Colon (tissue), 2 donors: ENCODE results near the gene SESN1.
A peak's percentile ranks its signal among the peaks of the same experiment; 100 is the strongest.
"Not testable (repeated sequence)": the region's sequence is repeated elsewhere in the genome, so short reads cannot be mapped to it uniquely, and the experiment has no call there.

ENCODE experiments used
- FAIRE-seq: peaks from 2 replicates; lab custom pipeline; 2012; peaks lifted over from hg19 to GRCh38; lab: Jason Lieb, UNC
- donor health status: control.
- donor health status: control.

Gene SESN1

GRCh38 chr6:109094416-109095035 is at the start of gene SESN1:
SESN1 (minus strand) TSS chr6:109094846; CDS start chr6:109094073, 773 bp downstream.
- no peak for FAIRE-seq

GRCh38 chr6:109143191-109143590 is 48.5 kb upstream of the SESN1 start:
- FAIRE-seq: no peak

- FAIRE-seq: not testable (repeated sequence)
Observed at GRCh38 chr6:109142067-109142466, 47.4 kb upstream of the SESN1 start.

- FAIRE-seq: no peak
Observed at GRCh38 chr6:109139109-109139508, 44.5 kb upstream of the SESN1 start.

GRCh38 chr6:109136530-109136929 is 41.9 kb upstream of the SESN1 start:
- FAIRE-seq: not testable (repeated sequence)

GRCh38 chr6:109136039-109136438 is 41.4 kb upstream of the SESN1 start:
- FAIRE-seq: not testable (repeated sequence)

- not testable (repeated sequence) for FAIRE-seq
Observed at GRCh38 chr6:109135600-109135999, 41.0 kb upstream of the SESN1 start.

- no peak for FAIRE-seq
Observed at GRCh38 chr6:109130065-109130464, 35.4 kb upstream of the SESN1 start.

- FAIRE-seq: peak; percentile 43
Observed at GRCh38 chr6:109125504-109125903, 30.9 kb upstream of the SESN1 start.

- no peak for FAIRE-seq
Observed at GRCh38 chr6:109124219-109124618, 29.6 kb upstream of the SESN1 start.

- FAIRE-seq: no peak
Observed at GRCh38 chr6:109121411-109121810, 26.8 kb upstream of the SESN1 start.

GRCh38 chr6:109118871-109119354 is 24.3 kb upstream of the SESN1 start:
- no peak for FAIRE-seq

GRCh38 chr6:109118337-109118736 is 23.7 kb upstream of the SESN1 start:
- no peak for FAIRE-seq

- FAIRE-seq: peak; percentile 87
Observed at GRCh38 chr6:109117346-109118035, 22.8 kb upstream of the SESN1 start.

- not testable (repeated sequence) for FAIRE-seq
Observed at GRCh38 chr6:109112663-109113062, 18.0 kb upstream of the SESN1 start.

GRCh38 chr6:109109663-109110062 is 15.0 kb upstream of the SESN1 start:
- FAIRE-seq: not testable (repeated sequence)

GRCh38 chr6:109105681-109106080 is 11.0 kb upstream of the SESN1 start:
- no peak for FAIRE-seq

- FAIRE-seq: no peak
Observed at GRCh38 chr6:109104512-109104911, 9.9 kb upstream of the SESN1 start.

- no peak for FAIRE-seq
Observed at GRCh38 chr6:109103942-109104341, 9.3 kb upstream of the SESN1 start.

GRCh38 chr6:109102762-109103161 is 8.1 kb upstream of the SESN1 start:
- no peak for FAIRE-seq

GRCh38 chr6:109097661-109098060 is 3.0 kb upstream of the SESN1 start:
- FAIRE-seq: no peak

GRCh38 chr6:109096208-109096607 is 1.6 kb upstream of the SESN1 start:
- FAIRE-seq: no peak

- FAIRE-seq: no peak
Observed at GRCh38 chr6:109095835-109096084, 1.1 kb upstream of the SESN1 start.
